ENCODE data around the gene CSRP3.

DNA sequence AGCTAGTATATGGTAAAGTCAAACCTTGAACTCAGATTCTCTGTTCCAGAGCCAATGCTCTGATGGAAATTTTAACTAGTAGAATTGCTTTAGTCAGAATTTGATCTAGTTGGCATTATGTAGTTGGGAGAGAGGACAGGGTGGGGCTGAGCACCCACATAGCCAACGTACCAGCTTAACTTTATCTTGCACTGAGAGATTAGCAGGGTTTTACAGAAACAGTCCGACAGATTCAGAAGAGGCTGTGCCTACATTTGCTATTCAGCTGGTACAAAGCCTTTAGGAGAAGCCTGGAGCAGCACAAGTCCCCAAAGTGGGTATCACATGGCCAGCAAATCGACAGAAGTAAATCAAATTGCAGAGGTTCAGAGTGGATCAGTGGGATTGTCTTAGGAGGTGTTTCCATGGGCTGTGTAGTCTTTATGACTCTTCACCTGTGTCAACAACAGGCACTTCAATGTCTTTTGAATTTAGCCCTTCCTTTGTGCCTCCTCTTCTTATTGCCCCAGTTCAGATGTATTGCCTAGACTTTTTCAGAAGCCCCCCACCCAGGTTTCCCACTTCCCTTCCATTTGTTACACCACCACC, 7.3 kb upstream of the CSRP3 start:
- TF ChIP-seq CTCF (IDR thresholded peaks at IDR 0.05) (no peak), POLR2A (IDR thresholded peaks at IDR 0.05) (no peak), POLR2AphosphoS5 (IDR thresholded peaks at IDR 0.05) (no peak)

All from prostate gland (tissue), 2 donors.